CD4-positive, alpha-beta T cell (primary cell): ENCODE measurements around the gene C2CD2L. TPM values are rescaled to one million over a fixed set of nuclear protein-coding genes. Genes with fewer than 3 reads are reported as not detected.

Experiments
- ATAC-seq: fragments of 200-7000 bp; cut with Tn5 transposase; one replicate; pipeline ENCODE4 v1.10.0; 2022; ENCODE audit warnings: mild to moderate bottlenecking; ENCODE audit not compliant: poor library complexity
- CTCF ChIA-PET: fragments of 350-600 bp; sonication (Branson Sonifier 250); formaldehyde crosslinking; loops from one replicate; lab custom pipeline; 2021; ENCODE audit warnings: antibody characterized with exemption, inconsistent platforms; lab: Charles Lee
- POLR2A ChIA-PET: fragments of 350-600 bp; sonication (Branson Sonifier 250); formaldehyde crosslinking; loops from one replicate; lab custom pipeline; 2021; ENCODE audit warnings: antibody characterized with exemption, inconsistent platforms; lab: Charles Lee
- DNase-seq, 14 experiments: peaks; one replicate each; pipeline ENCODE4 v3.0.0-alpha.2; 2013 to 2020; ENCODE audit warnings: mixed read lengths in 2 of 14
- H3K27ac ChIP-seq, 2 donors: one replicate each; pipeline versions ENCODE4 v1.5.1 to v1.7.0; 2013; ENCODE audit warnings: low read length in 2 of 2, low read depth in 1 of 2, mild to moderate bottlenecking in 1 of 2
- H3K27me3 ChIP-seq, 2 experiments: 1 replicate in 1 of 2; 2 replicates in 1 of 2; pipeline versions ENCODE4 v1.6.1 to v1.7.0; 2013; ENCODE audit warnings: low read length in 2 of 2, control low read depth in 1 of 2, mild to moderate bottlenecking in 1 of 2, moderate library complexity in 1 of 2; ENCODE audit not compliant: insufficient read depth in 2 of 2, control insufficient read depth in 1 of 2
- H3K36me3 ChIP-seq: one replicate; pipeline ENCODE4 v1.6.1; 2013; ENCODE audit warnings: low read length, control low read depth; ENCODE audit not compliant: insufficient read depth
- H3K4me1 ChIP-seq: one replicate; pipeline ENCODE4 v1.6.1; 2013; ENCODE audit warnings: low read length, control low read depth; ENCODE audit not compliant: insufficient read depth
- H3K4me3 ChIP-seq: one replicate; pipeline ENCODE4 v1.5.1; 2013; ENCODE audit warnings: mild to moderate bottlenecking, low read length, moderate library complexity
- H3K9me3 ChIP-seq, 2 experiments: 1 replicate in 1 of 2; 2 replicates in 1 of 2; pipeline versions ENCODE4 v1.6.1 to v1.7.0; 2013; ENCODE audit warnings: low read length in 2 of 2, mild to moderate bottlenecking in 2 of 2, control low read depth in 1 of 2, moderate library complexity in 1 of 2; ENCODE audit not compliant: control insufficient read depth in 1 of 2, insufficient read depth in 1 of 2
- H3K27ac Mint-ChIP-seq: one replicate; pipeline ENCODE4 v1.8.0; 2020; ENCODE audit warnings: mixed read lengths
- H3K27me3 Mint-ChIP-seq: one replicate; pipeline ENCODE4 v1.8.0; 2021; ENCODE audit warnings: mixed read lengths
- H3K36me3 Mint-ChIP-seq: one replicate; pipeline ENCODE4 v1.8.0; 2021; ENCODE audit warnings: low read depth, mixed read lengths
- H3K4me1 Mint-ChIP-seq: one replicate; pipeline ENCODE4 v1.8.0; 2021; ENCODE audit warnings: low read depth, mixed read lengths
- H3K4me3 Mint-ChIP-seq: one replicate; pipeline ENCODE4 v1.8.0; 2020; ENCODE audit warnings: mild to moderate bottlenecking, mixed read lengths
- H3K9me3 Mint-ChIP-seq: one replicate; pipeline ENCODE4 v1.8.0; 2020; ENCODE audit warnings: mixed read lengths
- CTCF ChIP-seq: fragments of 200-600 bp; IDR thresholded peaks from one replicate; pipeline ENCODE4 v1.8.0; 2022; ENCODE audit warnings: antibody characterized with exemption, mild to moderate bottlenecking
- intact Hi-C, 2 experiments: fragments of 100-400 bp; cut with DNase I in 1 of 2; cut with micrococcal nuclease in 1 of 2; formaldehyde crosslinking; loops; one replicate each; pipeline versions ENCODE4 v1.15.1 to v1.9.0; 2023 to 2025; cut with DNase I, micrococcal nuclease
- total RNA-seq, 174 experiments: library from RNA in 2 of 174; stranded (reverse) in 2 of 174; gene quantifications; one replicate each; pipeline ENCODE4 v1.2.3 and lab custom pipeline; 2021 to 2026

C2CD2L gene
- total RNA-seq, 2 experiments from 2014 or later, result 16.0 to 16.2 TPM

- H3K36me3 Mint-ChIP-seq, result peaks cover 66% of the 10 kb centered on the region
- DNase-seq (no peak), ATAC-seq (no peak)
- no peaks in the 10 kb centered on the region for H3K27me3 ChIP-seq
- intact Hi-C loops, result no loop called here
- no peak overlapping the region for H3K27ac ChIP-seq
- H3K36me3 ChIP-seq, result peaks cover 51% of the 10 kb centered on the region
- H3K9me3 ChIP-seq, result no peaks in the 10 kb centered on the region
- no peak for TF ChIP-seq CTCF
- H3K27ac Mint-ChIP-seq, result peak overlapping the region; percentile 35
- no peak overlapping the region for H3K4me3 ChIP-seq
- H3K4me3 Mint-ChIP-seq, result no peak overlapping the region
- ChIA-PET CTCF (interaction anchor here (1.1 kb wide), 1 partner anchor 12 kb away, joined by 3 read pairs; no protein-coding TSS in a partner anchor), POLR2A (interaction anchor here (1.1 to 3.0 kb wide), 3 partner anchors 9 to 93 kb away, joined by 3 to 13 read pairs (median 12); partner anchors contain the start of genes DPAGT1, HINFP and RPS25)
- H3K4me1 Mint-ChIP-seq, result peaks cover 51% of the 10 kb centered on the region
- H3K9me3 Mint-ChIP-seq, result no peaks in the 10 kb centered on the region
- peaks cover 66% of the 10 kb centered on the region for H3K4me1 ChIP-seq
- no peaks in the 10 kb centered on the region for H3K27me3 Mint-ChIP-seq
Observed at GRCh38 chr11:119111361-119111925, 4.3 kb downstream of the C2CD2L start.

GRCh38 chr11:119112314-119113020 is 5.3 kb downstream of the C2CD2L start:
- no peaks in the 10 kb centered on the region for H3K9me3 Mint-ChIP-seq
- H3K36me3 Mint-ChIP-seq, result peaks cover 66% of the 10 kb centered on the region

DNA sequence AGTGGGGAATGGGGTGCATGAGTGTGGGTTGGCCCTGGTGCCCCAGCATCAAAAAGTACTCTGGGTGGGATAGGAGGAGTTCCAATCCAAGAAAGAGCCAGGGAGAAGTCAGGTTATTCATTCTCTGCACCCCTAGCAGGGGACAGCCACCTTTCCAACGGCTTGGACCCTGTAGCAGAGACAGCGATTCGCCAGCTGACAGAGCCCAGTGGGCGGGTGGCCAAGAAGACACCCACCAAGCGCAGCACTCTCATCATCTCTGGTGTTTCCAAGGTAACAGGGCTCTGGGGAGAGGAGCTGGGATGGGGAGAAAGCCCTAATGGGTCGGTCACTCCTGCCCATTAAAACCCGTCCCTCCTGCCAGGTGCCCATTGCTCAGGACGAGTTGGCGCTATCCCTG is 6.6 kb downstream of the C2CD2L start:
- Histone ChIP-seq H3K36me3 (peaks cover 65% of the 10 kb centered on the region), H3K27me3 (no peaks in the 10 kb centered on the region), H3K4me3 (no peak overlapping the region), H3K9me3 (no peaks in the 10 kb centered on the region), H3K27ac (peak overlapping the region in 1 of 2 donors; percentile 13), H3K4me1 (peaks cover 59% of the 10 kb centered on the region)
- ChIA-PET CTCF (no interaction called here), POLR2A (interaction anchor here (0.6 kb wide), 1 partner anchor 184 kb away, joined by 3 read pairs; no protein-coding TSS in a partner anchor)
- Mint-ChIP-seq H3K4me1 (peaks cover 41% of the 10 kb centered on the region), H3K36me3 (peaks cover 59% of the 10 kb centered on the region), H3K9me3 (no peaks in the 10 kb centered on the region), H3K4me3 (no peak overlapping the region), H3K27ac (no peak overlapping the region), H3K27me3 (no peaks in the 10 kb centered on the region)
- ATAC-seq (no peak), DNase-seq (no peak)
- TF ChIP-seq CTCF, result no peak
- intact Hi-C loops, result no loop called here

More at GRCh38 chr11:119112314-119113020, 5.3 kb downstream of the C2CD2L start:
- Histone ChIP-seq H3K4me1 (peaks cover 66% of the 10 kb centered on the region), H3K9me3 (no peaks in the 10 kb centered on the region), H3K36me3 (peaks cover 61% of the 10 kb centered on the region), H3K4me3 (no peak overlapping the region), H3K27me3 (no peaks in the 10 kb centered on the region), H3K27ac (no peak overlapping the region)
- ChIA-PET POLR2A (interaction anchor here (0.8 to 3.0 kb wide), 4 partner anchors 8 to 94 kb away, joined by 3 to 13 read pairs (median 8); partner anchors contain the start of genes DPAGT1, HINFP and RPS25), CTCF (interaction anchor here (1.1 kb wide), 1 partner anchor 13 kb away, joined by 3 read pairs; no protein-coding TSS in a partner anchor)
- Mint-ChIP-seq H3K27me3 (no peaks in the 10 kb centered on the region), H3K4me3 (no peak overlapping the region), H3K4me1 (peaks cover 50% of the 10 kb centered on the region), H3K27ac (peak overlapping the region; percentile 35)
- intact Hi-C loops, result no loop called here
- TF ChIP-seq CTCF, result no peak
- ATAC-seq (no peak), DNase-seq (no peak)
